Endothelial cell of umbilical vein (primary cell): Measurements from ENCODE around the gene SMURF1. TPM values are rescaled to one million over a fixed set of nuclear protein-coding genes. Genes with fewer than 3 reads are reported as not detected.
A peak's percentile ranks its signal among the peaks of the same experiment; 100 is the strongest.

ENCODE experiments used
- BruUV-seq: library from RNA; stranded (reverse); fragments of 400-500 nt; replicated peaks from 2 replicates; lab custom pipeline; 2021; lab: Mats Ljungman, UMichigan
- CTCF ChIA-PET: fragments of 300-600, 350-600 bp; sonication (Branson Sonifier 250); formaldehyde crosslinking; loops from one replicate; lab custom pipeline; 2021; ENCODE audit warnings: antibody characterized with exemption, inconsistent platforms; lab: Charles Lee
- POLR2A ChIA-PET: fragments of 300-600, 350-600 bp; sonication (Branson Sonifier 250); formaldehyde crosslinking; loops from one replicate; lab custom pipeline; 2021; ENCODE audit warnings: antibody characterized with exemption, inconsistent platforms; lab: Charles Lee
- DNase-seq: peaks from one replicate; pipeline ENCODE4 v3.0.0-alpha.2; 2011; ENCODE audit warnings: low read depth, low spot score
- FAIRE-seq: peaks from 2 replicates; lab custom pipeline; 2011; peaks lifted over from hg19 to GRCh38; lab: Jason Lieb, UNC
- H2AFZ ChIP-seq: 2 replicates; pipeline ENCODE4 v1.6.0; 2012; ENCODE audit warnings: low read depth, low read length, control low read depth, inconsistent platforms
- H3K27ac ChIP-seq: 2 replicates; pipeline ENCODE4 v1.5.1; 2011; ENCODE audit warnings: low read depth, mild to moderate bottlenecking, control low read depth, low read length, moderate library complexity; ENCODE audit not compliant: insufficient read depth
- H3K27me3 ChIP-seq, 2 experiments: 2 replicates each; pipeline versions ENCODE4 v1.6.0 to v1.6.1; 2011; ENCODE audit warnings: low read length in 2 of 2, mixed read lengths in 1 of 2; ENCODE audit not compliant: control insufficient read depth in 2 of 2, insufficient read depth in 2 of 2
- H3K36me3 ChIP-seq, 2 experiments: 2 replicates in 1 of 2; 3 replicates in 1 of 2; pipeline ENCODE4 v1.5.1; 2011; ENCODE audit warnings: low read length in 2 of 2, mild to moderate bottlenecking in 1 of 2, moderate library complexity in 1 of 2; ENCODE audit not compliant: control insufficient read depth in 2 of 2, insufficient read depth in 2 of 2; ENCODE audit errors: extremely low read depth in 1 of 2
- H3K4me1 ChIP-seq: 3 replicates; pipeline ENCODE4 v1.5.1; 2011; ENCODE audit warnings: mild to moderate bottlenecking, low read length; ENCODE audit not compliant: control insufficient read depth, insufficient read depth; ENCODE audit errors: extremely low read depth
- H3K4me2 ChIP-seq: 2 replicates; pipeline ENCODE4 v1.6.1; 2011; ENCODE audit warnings: low read length, control low read depth, mixed read lengths; ENCODE audit not compliant: insufficient read depth
- H3K4me3 ChIP-seq, 3 experiments: fragments of 200-600 bp in 1 of 3; sonication (generic), shearing (Covaris generic) in 1 of 3; replicated peaks in 1 of 3; 2 replicates each; pipeline ENCODE4 v1.5.1; 2011 to 2016; ENCODE audit warnings: control low read depth in 3 of 3, low read length in 3 of 3, mild to moderate bottlenecking in 2 of 3, inconsistent platforms in 1 of 3, low read depth in 1 of 3, moderate library complexity in 1 of 3; ENCODE audit not compliant: insufficient read depth in 1 of 3
- H3K79me2 ChIP-seq: 2 replicates; pipeline ENCODE4 v1.6.0; 2012; ENCODE audit warnings: low read length, inconsistent platforms; ENCODE audit not compliant: control insufficient read depth, insufficient read depth
- H3K9ac ChIP-seq: replicated peaks from 2 replicates; pipeline ENCODE3; 2011; ENCODE audit warnings: low read length, control low read depth; ENCODE audit not compliant: insufficient read depth; ENCODE audit errors: extremely low read depth
- H3K9me1 ChIP-seq: replicated peaks from 3 replicates; pipeline ENCODE4 v1.6.0; 2011; ENCODE audit warnings: mild to moderate bottlenecking, low read length; ENCODE audit not compliant: control insufficient read depth, insufficient read depth; ENCODE audit errors: extremely low read depth
- H3K9me3 ChIP-seq: replicated peaks from 2 replicates; pipeline ENCODE4 v1.5.1; 2012; ENCODE audit warnings: low read length, inconsistent platforms; ENCODE audit not compliant: control insufficient read depth, insufficient read depth
- H4K20me1 ChIP-seq: replicated peaks from 2 replicates; pipeline ENCODE3; 2011; ENCODE audit warnings: mild to moderate bottlenecking, low read length; ENCODE audit not compliant: control insufficient read depth, insufficient read depth; ENCODE audit errors: extremely low read depth
- EZH2 ChIP-seq: IDR thresholded peaks from 2 replicates; pipeline ENCODE4 v1.6.1; 2012; ENCODE audit warnings: borderline replicate concordance, low read depth, mild to moderate bottlenecking, moderate library complexity, low read length, inconsistent platforms; ENCODE audit not compliant: severe bottlenecking
- FOS ChIP-seq: IDR thresholded peaks from 2 replicates; pipeline ENCODE4 v1.6.1; 2011; ENCODE audit warnings: mild to moderate bottlenecking, low read length, moderate library complexity, borderline replicate concordance; ENCODE audit not compliant: insufficient read depth
- GATA2 ChIP-seq: IDR thresholded peaks from 2 replicates; pipeline ENCODE4 v1.7.0; 2011; ENCODE audit warnings: low read depth, mild to moderate bottlenecking, moderate library complexity, mixed read lengths, low read length; ENCODE audit not compliant: insufficient read length, insufficient read depth
- JUN ChIP-seq: IDR thresholded peaks from 2 replicates; pipeline ENCODE4 v1.6.1; 2011; ENCODE audit warnings: borderline replicate concordance, low read depth; ENCODE audit not compliant: insufficient read length, insufficient read depth
- MYC ChIP-seq: IDR thresholded peaks from one replicate; pipeline ENCODE4 v1.6.1; 2011; ENCODE audit warnings: mild to moderate bottlenecking, low read depth, low read length
- POLR2A ChIP-seq: IDR thresholded peaks from 2 replicates; pipeline ENCODE4 v1.6.1; 2012; ENCODE audit warnings: low read depth, mild to moderate bottlenecking, control low read depth, low read length
- POLR2AphosphoS5 ChIP-seq: IDR thresholded peaks from 2 replicates; pipeline ENCODE4 v1.6.1; 2012; ENCODE audit warnings: low read depth, mild to moderate bottlenecking, control low read depth, low read length, moderate library complexity; ENCODE audit not compliant: insufficient read depth
- dilution Hi-C: fragments of 300-500 bp; cut with MboI; formaldehyde crosslinking; loops from one replicate; pipeline ENCODE4 v1.15.0; 2019; ENCODE audit warnings: low sequenced_read_pairs; ENCODE audit not compliant: extremely low pct_ligation_motif_present
- intact Hi-C: fragments of 100-400 bp; cut with micrococcal nuclease; formaldehyde crosslinking; loops from one replicate; pipeline ENCODE4 v1.10.0; 2022
- polyA plus RNA-seq, 4 experiments: library from polyadenylated mRNA; depleted of rRNA in 3 of 4; stranded (reverse) in 3 of 4; unstranded in 1 of 4; fragments of >200 nt; gene quantifications; 2 replicates each; pipeline versions ENCODE4 v1.2.1 to v1.2.3, GENCODE V29; 2011 to 2012; ENCODE audit warnings: missing spikeins in 1 of 4
- total RNA-seq: library from RNA; stranded (reverse); gene quantifications from 2 replicates; pipeline ENCODE4 v1.2.3, GENCODE V29; 2021
- TF ChIP-seq, protein P1 (sequence below), 2 donors: IDR thresholded peaks; 1 replicate in 1 of 2; 2 replicates in 1 of 2; pipeline ENCODE4 v1.5.1; 2011; ENCODE audit warnings: low read length in 2 of 2, mild to moderate bottlenecking in 2 of 2, moderate library complexity in 2 of 2, control low read depth in 1 of 2, inconsistent platforms in 1 of 2, low read depth in 1 of 2; ENCODE audit not compliant: insufficient read depth in 1 of 2; ENCODE audit errors: extremely low read depth in 1 of 2
- TF ChIP-seq, protein P2 (sequence below): IDR thresholded peaks from 2 replicates; pipeline ENCODE4 v1.6.1; 2011; ENCODE audit not compliant: insufficient read depth, insufficient read length

The SMURF1 gene
- total and polyA plus RNA-seq, 2 donors (not counting 3 experiments of a cell fraction or from before 2014, with no cell fraction given): 11.5 to 22.8 TPM

DNA sequence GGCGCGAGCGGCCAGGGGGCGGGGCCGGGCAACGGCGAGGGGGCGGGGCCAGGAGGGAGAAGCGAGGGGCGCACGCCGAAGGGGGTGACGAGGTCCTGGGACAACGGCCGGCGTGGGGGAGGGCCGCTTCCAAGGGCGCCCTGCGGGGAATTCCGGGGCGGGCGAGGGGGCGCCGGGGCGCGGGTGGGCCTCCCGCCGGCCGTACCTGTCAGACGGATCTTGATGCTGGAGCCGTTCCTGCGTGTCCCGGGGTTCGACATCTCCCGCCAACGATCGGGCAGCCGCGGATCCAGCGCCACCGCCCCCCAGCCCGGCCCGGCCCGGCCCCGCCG lies 421 bp downstream of the SMURF1 start:
- no TSS peak for BruUV-seq
- CTCF ChIA-PET: interaction anchor here (1.3 kb wide), 1 partner anchor 103 kb away, joined by 4 read pairs; no protein-coding TSS in a partner anchor

More for the DNA sequence above, 421 bp downstream of the SMURF1 start:
- POLR2A ChIA-PET: no interaction called here
- Histone ChIP-seq H3K4me3 (peak overlapping the region; percentile 41 to 80 (median 71)), H3K9me3 (no peaks in the 10 kb centered on the region), H3K36me3 (no peaks in the 10 kb centered on the region), H3K4me1 (peaks cover 19% of the 10 kb centered on the region), H3K79me2 (peaks cover 39% of the 10 kb centered on the region), H3K9me1 (no peaks in the 10 kb centered on the region), H4K20me1 (peaks cover 14% of the 10 kb centered on the region), H3K4me2 (no peak overlapping the region), H3K27me3 (no peaks in the 10 kb centered on the region), H2AFZ (peak overlapping the region; percentile 37), H3K9ac (peak overlapping the region; percentile 94), H3K27ac (peak overlapping the region; percentile 79)
- intact Hi-C loops (loop anchor here (1.0 to 5.0 kb wide), 6 partner anchors 41 to 181 kb away; partner anchors contain the start of genes ARPC1A and MYH16), dilution Hi-C loops (no loop called here)
- FAIRE-seq (no peak), DNase-seq (no peak)
- TF ChIP-seq MYC (no peak), POLR2AphosphoS5 (no peak), JUN (no peak), GATA2 (no peak), FOS (no peak), POLR2A (no peak), EZH2 (no peak)
- TF ChIP-seq, protein P1, sequence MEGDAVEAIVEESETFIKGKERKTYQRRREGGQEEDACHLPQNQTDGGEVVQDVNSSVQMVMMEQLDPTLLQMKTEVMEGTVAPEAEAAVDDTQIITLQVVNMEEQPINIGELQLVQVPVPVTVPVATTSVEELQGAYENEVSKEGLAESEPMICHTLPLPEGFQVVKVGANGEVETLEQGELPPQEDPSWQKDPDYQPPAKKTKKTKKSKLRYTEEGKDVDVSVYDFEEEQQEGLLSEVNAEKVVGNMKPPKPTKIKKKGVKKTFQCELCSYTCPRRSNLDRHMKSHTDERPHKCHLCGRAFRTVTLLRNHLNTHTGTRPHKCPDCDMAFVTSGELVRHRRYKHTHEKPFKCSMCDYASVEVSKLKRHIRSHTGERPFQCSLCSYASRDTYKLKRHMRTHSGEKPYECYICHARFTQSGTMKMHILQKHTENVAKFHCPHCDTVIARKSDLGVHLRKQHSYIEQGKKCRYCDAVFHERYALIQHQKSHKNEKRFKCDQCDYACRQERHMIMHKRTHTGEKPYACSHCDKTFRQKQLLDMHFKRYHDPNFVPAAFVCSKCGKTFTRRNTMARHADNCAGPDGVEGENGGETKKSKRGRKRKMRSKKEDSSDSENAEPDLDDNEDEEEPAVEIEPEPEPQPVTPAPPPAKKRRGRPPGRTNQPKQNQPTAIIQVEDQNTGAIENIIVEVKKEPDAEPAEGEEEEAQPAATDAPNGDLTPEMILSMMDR (IDR thresholded peaks at IDR 0.05; ENCODE audit: extremely low read depth in 1 of 2, insufficient read depth in 1 of 2, low read depth in 1 of 2, low read length in 2 of 2): no peak
- TF ChIP-seq, protein P2, sequence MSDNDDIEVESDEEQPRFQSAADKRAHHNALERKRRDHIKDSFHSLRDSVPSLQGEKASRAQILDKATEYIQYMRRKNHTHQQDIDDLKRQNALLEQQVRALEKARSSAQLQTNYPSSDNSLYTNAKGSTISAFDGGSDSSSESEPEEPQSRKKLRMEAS: no peak
